SK-MEL-5 (cell line): ENCODE measurements around the gene CENATAC. TPM values are rescaled to one million over a fixed set of nuclear protein-coding genes. Genes with fewer than 3 reads are reported as not detected.
A peak's percentile ranks its signal among the peaks of the same experiment; 100 is the strongest.
"Not testable (repeated sequence)": the region's sequence is repeated elsewhere in the genome, so short reads cannot be mapped to it uniquely, and the experiment has no call there.

Experiments
- DNase-seq: peaks from one replicate; pipeline ENCODE4 v3.0.0-alpha.2; 2016; ENCODE audit warnings: low read depth, low spot score
- in situ Hi-C: cut with HindIII; loops from 2 replicates; pipeline ENCODE4 v1.10.0; 2016; ENCODE audit warnings: low sequenced_read_pairs, high pct_unique_total_duplicates, low pct_unique_long_range_greater_than_20kb
- total RNA-seq: library from RNA; depleted of rRNA; stranded (reverse); fragments of >200 nt; shearing (Covaris generic); gene quantifications from 2 replicates; pipeline ENCODE4 v1.2.3, GENCODE V29; 2014

The CENATAC gene
- total RNA-seq, 1 experiment from 2014 or later: 9.1 TPM

GRCh38 chr11:118984337-118984736, 13.6 kb upstream of the CENATAC start:
- in situ Hi-C loops, DNase-seq: not testable (repeated sequence)

GRCh38 chr11:118984825-118985224, 13.1 kb upstream of the CENATAC start:
- in situ Hi-C loops: no loop called here
- DNase-seq: no peak

GRCh38 chr11:118988280-118988679, 9.7 kb upstream of the CENATAC start:
- no peak for DNase-seq
- in situ Hi-C loops: no loop called here

GRCh38 chr11:118991486-118992038, 6.4 kb upstream of the CENATAC start:
- in situ Hi-C loops, DNase-seq: not testable (repeated sequence)

GRCh38 chr11:118996926-118997626, 862 bp upstream of the CENATAC start:
- in situ Hi-C loops: no loop called here

DNA sequence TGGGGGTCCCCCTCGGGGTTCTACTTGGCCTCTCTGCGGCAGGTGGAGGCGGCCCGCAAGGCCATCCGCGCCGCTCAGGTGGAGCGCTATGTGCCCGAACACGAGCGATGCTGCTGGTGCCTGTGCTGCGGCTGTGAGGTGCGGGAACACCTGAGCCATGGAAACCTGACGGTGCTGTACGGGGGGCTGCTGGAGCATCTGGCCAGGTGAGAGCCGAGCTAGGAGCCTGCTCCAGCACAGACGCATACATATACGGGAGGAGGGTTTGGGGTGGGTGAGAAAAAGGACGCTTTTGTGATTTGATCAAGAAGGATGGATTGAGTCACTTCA, 415 bp downstream of the CENATAC start:
- in situ Hi-C loops: no loop called here
- no peak for DNase-seq

More at GRCh38 chr11:118996926-118997626, 862 bp upstream of the CENATAC start:
- DNase-seq: peak; percentile 30

DNA sequence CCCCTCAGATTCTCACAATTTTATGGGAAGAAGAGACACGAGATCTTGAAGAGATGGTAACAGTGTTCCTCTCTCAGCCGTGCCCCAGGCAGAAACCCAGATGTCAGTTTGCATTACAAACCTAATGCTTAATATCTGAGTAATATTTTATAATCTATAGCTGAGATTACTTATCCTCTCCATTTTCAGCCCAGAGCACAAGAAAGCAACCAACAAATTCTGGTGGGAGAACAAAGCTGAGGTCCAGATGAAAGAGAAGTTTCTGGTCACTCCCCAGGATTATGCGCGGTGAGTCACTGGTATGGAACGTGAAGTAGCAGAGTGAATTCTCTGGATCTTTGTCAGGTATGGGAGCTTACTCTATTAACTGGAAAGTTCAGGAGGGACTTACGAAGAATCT, 884 bp downstream of the CENATAC start:
- no peak for DNase-seq
- in situ Hi-C loops: no loop called here

- DNase-seq: no peak
- in situ Hi-C loops: no loop called here
Observed at GRCh38 chr11:119000906-119001305, 3.0 kb downstream of the CENATAC start.

- no peak for DNase-seq
- in situ Hi-C loops: no loop called here
Observed at GRCh38 chr11:119006656-119007055, 8.7 kb downstream of the CENATAC start.

DNA sequence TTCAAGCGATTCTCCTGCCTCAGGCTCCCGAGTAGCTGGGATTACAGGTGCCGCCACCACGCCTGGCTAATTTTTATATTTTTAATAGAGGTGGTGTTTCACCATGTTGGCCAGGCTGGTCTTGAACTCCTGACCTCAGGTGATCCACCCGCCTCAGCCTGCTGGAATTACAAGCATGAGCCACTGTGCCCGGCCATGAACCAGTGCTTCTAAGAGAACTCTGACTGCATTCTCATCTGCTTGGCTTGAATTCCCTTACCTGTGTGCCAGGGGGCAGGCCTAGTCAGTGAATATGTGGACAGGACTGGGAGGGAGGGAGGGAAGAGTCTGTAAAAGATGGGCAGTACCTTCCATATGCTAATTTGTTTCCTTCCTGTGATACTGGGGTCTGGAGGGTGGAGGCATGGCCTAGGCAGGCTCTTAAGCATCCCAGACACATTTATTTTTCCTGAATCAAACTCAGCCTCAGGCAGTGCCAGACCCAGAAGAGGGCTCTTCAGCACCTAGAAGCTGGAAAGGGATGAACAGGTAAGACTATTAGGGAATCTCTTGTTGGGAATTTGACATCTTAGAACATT, 13.6 kb downstream of the CENATAC start:
- no peak for DNase-seq
- in situ Hi-C loops: no loop called here

DNA sequence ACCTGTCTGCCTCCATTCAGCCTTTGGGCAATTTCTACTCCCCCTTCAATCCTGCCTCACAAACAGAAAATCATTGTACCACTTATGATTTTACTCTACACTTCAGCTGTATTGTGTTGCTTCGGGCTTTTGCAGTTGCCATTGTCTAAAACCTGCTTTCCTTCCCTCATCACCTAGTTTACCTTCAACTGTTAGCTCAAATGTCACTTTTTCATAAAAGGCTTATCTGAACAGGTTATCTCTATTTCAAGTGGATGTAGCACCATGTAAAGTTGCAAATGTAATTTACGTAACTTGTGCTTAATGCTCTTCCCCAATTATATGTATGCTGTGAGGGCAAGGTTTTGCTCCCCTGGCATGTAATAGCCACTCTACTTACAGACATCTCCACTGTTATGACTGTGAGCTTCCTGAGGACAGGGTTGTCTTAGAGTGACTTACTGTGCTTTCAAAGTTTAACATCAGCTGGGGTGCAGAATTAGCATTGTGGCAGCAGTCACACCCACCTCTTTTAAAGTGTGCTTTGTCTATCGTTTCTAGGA, 14.8 kb downstream of the CENATAC start:
- in situ Hi-C loops: no loop called here
- no peak for DNase-seq

GRCh38 chr11:119014209-119014924, 16.4 kb downstream of the CENATAC start:
- in situ Hi-C loops: no loop called here
- DNase-seq: no peak

- peak; percentile 40 for DNase-seq
- in situ Hi-C loops: no loop called here
Observed at GRCh38 chr11:119015054-119015611, 17.2 kb downstream of the CENATAC start.

- in situ Hi-C loops: no loop called here
- no peak for DNase-seq
Observed at GRCh38 chr11:119016216-119017009, 18.5 kb downstream of the CENATAC start.

- DNase-seq, in situ Hi-C loops: not testable (repeated sequence)
Observed at GRCh38 chr11:119017377-119017776, 19.4 kb downstream of the CENATAC start.

GRCh38 chr11:119018074-119018938, 20.4 kb downstream of the CENATAC start, which contains the start of the genes RPS25 and TRAPPC4:
Gene RPS25 (minus strand): TSS chr11:119018343. CDS start chr11:119018284, 59 bp downstream.
Gene TRAPPC4 (plus strand): TSS chr11:119018766. CDS start chr11:119018796, 30 bp downstream.
- in situ Hi-C loops: no loop called here
- DNase-seq: peak; percentile 93
